Loucy (cell line): ENCODE results near the gene RNF44.

Experiments
- EZH2phosphoT487 ChIP-seq: fragments of 200-600 bp; IDR thresholded peaks from 2 replicates; pipeline ENCODE4 v1.6.1; 2018; ENCODE audit warnings: antibody characterized with exemption, mild to moderate bottlenecking, moderate library complexity, borderline replicate concordance
- TF ChIP-seq, protein P1 (sequence below): fragments of 200-600 bp; sonication (generic); conservative IDR thresholded peaks from 2 replicates; pipeline ENCODE4 v1.5.1; 2014; ENCODE audit warnings: mild to moderate bottlenecking, antibody characterized with exemption, low read length

DNA sequence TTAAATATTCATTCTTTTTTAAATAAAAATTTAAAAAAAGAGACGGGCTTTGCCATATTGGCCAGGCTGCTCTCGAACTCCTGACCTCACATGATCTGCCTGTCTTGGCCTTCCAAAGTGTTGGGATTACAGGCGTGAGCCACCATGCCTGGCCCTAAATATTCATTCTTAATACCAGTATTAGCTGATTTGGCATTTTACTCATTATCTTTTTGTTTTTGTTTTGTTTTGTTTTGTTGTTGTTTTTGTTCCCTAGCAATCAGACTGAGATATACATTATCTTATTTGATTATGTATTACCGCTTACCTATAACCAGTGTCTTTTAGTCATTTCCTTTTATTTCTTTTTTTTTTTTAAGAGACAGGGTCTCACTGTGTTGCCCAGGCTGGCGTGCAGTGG lies 37.9 kb downstream of the RNF44 start:
- TF ChIP-seq, protein P1, sequence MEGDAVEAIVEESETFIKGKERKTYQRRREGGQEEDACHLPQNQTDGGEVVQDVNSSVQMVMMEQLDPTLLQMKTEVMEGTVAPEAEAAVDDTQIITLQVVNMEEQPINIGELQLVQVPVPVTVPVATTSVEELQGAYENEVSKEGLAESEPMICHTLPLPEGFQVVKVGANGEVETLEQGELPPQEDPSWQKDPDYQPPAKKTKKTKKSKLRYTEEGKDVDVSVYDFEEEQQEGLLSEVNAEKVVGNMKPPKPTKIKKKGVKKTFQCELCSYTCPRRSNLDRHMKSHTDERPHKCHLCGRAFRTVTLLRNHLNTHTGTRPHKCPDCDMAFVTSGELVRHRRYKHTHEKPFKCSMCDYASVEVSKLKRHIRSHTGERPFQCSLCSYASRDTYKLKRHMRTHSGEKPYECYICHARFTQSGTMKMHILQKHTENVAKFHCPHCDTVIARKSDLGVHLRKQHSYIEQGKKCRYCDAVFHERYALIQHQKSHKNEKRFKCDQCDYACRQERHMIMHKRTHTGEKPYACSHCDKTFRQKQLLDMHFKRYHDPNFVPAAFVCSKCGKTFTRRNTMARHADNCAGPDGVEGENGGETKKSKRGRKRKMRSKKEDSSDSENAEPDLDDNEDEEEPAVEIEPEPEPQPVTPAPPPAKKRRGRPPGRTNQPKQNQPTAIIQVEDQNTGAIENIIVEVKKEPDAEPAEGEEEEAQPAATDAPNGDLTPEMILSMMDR: no peak
- TF ChIP-seq EZH2phosphoT487: no peak
